GM23338 (cell line): ENCODE data around the gene ZNFX1. TPM values are rescaled to one million over a fixed set of nuclear protein-coding genes. Genes with fewer than 3 reads are reported as not detected.

Source experiments
- CREB1 ChIP-seq: fragments of 250-450 bp; sonication (Bioruptor Pico); IDR thresholded peaks from 2 replicates; pipeline ENCODE4 v1.5.0; 2020; ENCODE audit warnings: low read depth, mild to moderate bottlenecking, moderate library complexity
- ETS1 ChIP-seq: IDR thresholded peaks from 2 replicates; pipeline ENCODE4 v1.6.1; 2016; ENCODE audit warnings: antibody characterized with exemption
- EZH2 ChIP-seq: fragments of 200-600 bp; sonication (generic); IDR thresholded peaks from one replicate; pipeline ENCODE4 v1.8.0; 2017; ENCODE audit warnings: antibody characterized with exemption, mild to moderate bottlenecking, low read depth; ENCODE audit not compliant: unreplicated experiment
- EZH2phosphoT487 ChIP-seq: fragments of 200-600 bp; sonication (generic); IDR thresholded peaks from one replicate; pipeline ENCODE4 v1.8.1; 2018; ENCODE audit warnings: antibody characterized with exemption; ENCODE audit not compliant: unreplicated experiment
- JUNB ChIP-seq: IDR thresholded peaks from one replicate; pipeline ENCODE4 v1.6.1; 2016; ENCODE audit warnings: antibody characterized with exemption; ENCODE audit not compliant: unreplicated experiment
- NANOG ChIP-seq: IDR thresholded peaks from 2 replicates; pipeline ENCODE4 v1.6.1; 2016; ENCODE audit warnings: antibody characterized with exemption, borderline replicate concordance
- REST ChIP-seq: IDR thresholded peaks from one replicate; pipeline ENCODE4 v1.6.1; 2018; ENCODE audit warnings: antibody characterized with exemption; ENCODE audit not compliant: unreplicated experiment
- ZNF114 ChIP-seq: fragments of 250-450 bp; sonication (Bioruptor Pico); IDR thresholded peaks from 2 replicates; pipeline ENCODE4 v1.5.0; 2020; ENCODE audit warnings: mild to moderate bottlenecking, moderate library complexity
- ZNF331 ChIP-seq: fragments of 250-450 bp; sonication (Bioruptor Pico); IDR thresholded peaks from 2 replicates; pipeline ENCODE4 v1.5.0; 2020; ENCODE audit warnings: low read depth, mild to moderate bottlenecking, moderate library complexity
- ZNF462 ChIP-seq: fragments of 250-450 bp; sonication (Bioruptor Pico); IDR thresholded peaks from 2 replicates; pipeline ENCODE4 v1.5.0; 2020; ENCODE audit warnings: mild to moderate bottlenecking, moderate library complexity
- polyA plus RNA-seq: library from polyadenylated mRNA; unstranded; fragments of >200 nt; fragmentation: Nextera tagmentation; extraction: Ambion mirVana; gene quantifications from 2 replicates; pipeline ENCODE4 v1.2.1, GENCODE V29; 2016
- total RNA-seq: library from RNA; depleted of rRNA; stranded (reverse); fragments of >200 nt; shearing (Covaris generic); gene quantifications from 2 replicates; pipeline ENCODE4 v1.2.3, GENCODE V29; 2014

The ZNFX1 gene
- total and polyA plus RNA-seq, 2 experiments from 2014 or later = 6.1 to 12.1 TPM

- no peak for TF ChIP-seq ZNF462
- TF ChIP-seq EZH2phosphoT487 = no peak
- no peak for TF ChIP-seq ETS1
- TF ChIP-seq ZNF331 (CRISPR knock-in tag) = no peak
- no peak for TF ChIP-seq EZH2
- no peak for TF ChIP-seq CREB1 (CRISPR knock-in tag)
- TF ChIP-seq JUNB = no peak
- TF ChIP-seq REST = no peak
- no peak for TF ChIP-seq ZNF114 (CRISPR knock-in tag)
- TF ChIP-seq NANOG = no peak
Measured at GRCh38 chr20:49203746-49204145, 74.1 kb downstream of the ZNFX1 start (continued).
